Peyer's patch (tissue), 4 donors: ENCODE measurements around the gene CLCN1. TPM values are rescaled to one million over a fixed set of nuclear protein-coding genes. Genes with fewer than 3 reads are reported as not detected.

ENCODE experiments used
- DNase-seq, 3 donors: peaks; one replicate each; pipeline ENCODE4 v3.0.0-alpha.2; 2017 to 2019
- H3K27ac ChIP-seq, 4 donors: fragments of 200-600 bp; sonication (generic); one replicate each; pipeline ENCODE4 v1.5.1; 2016 to 2019
- H3K27me3 ChIP-seq, 2 donors: fragments of 200-600 bp; sonication (generic); one replicate each; pipeline ENCODE4 v1.5.1; 2019
- H3K36me3 ChIP-seq, 3 donors: fragments of 200-600 bp; sonication (generic); one replicate each; pipeline ENCODE4 v1.5.1; 2016 to 2019
- H3K4me1 ChIP-seq, 4 donors: fragments of 200-600 bp; sonication (generic); one replicate each; pipeline ENCODE4 v1.5.1; 2016 to 2019
- H3K4me3 ChIP-seq, 4 donors: fragments of 200-600 bp; sonication (generic); 1 replicate in 3 of 4; 2 replicates in 1 of 4; pipeline ENCODE4 v1.5.1; 2016 to 2019; ENCODE audit warnings: mild to moderate bottlenecking in 1 of 4
- H3K9me3 ChIP-seq, 4 donors: fragments of 200-600 bp; sonication (generic); one replicate each; pipeline ENCODE4 v1.5.1; 2016 to 2019; ENCODE audit warnings: mild to moderate bottlenecking in 1 of 4
- CTCF ChIP-seq, 6 experiments: fragments of 450-650 bp in 4 of 6; fragments of 200-600 bp in 2 of 6; sonication (generic) in 1 of 6; IDR thresholded peaks; one replicate each; pipeline ENCODE4 v1.5.1; 2017 to 2019; ENCODE audit warnings: antibody characterized with exemption in 6 of 6, mild to moderate bottlenecking in 3 of 6, moderate library complexity in 1 of 6
- POLR2A ChIP-seq, 2 donors: fragments of 450-650 bp; IDR thresholded peaks; one replicate each; pipeline ENCODE4 v1.5.1; 2017; ENCODE audit warnings: antibody characterized with exemption in 2 of 2, mild to moderate bottlenecking in 2 of 2, moderate library complexity in 2 of 2
- total RNA-seq, 4 donors: library from RNA; depleted of rRNA; stranded (reverse); fragments of >200 nt; gene quantifications; one replicate each; pipeline ENCODE4 v1.1.0, GENCODE V29; 2016

CLCN1 gene
- total RNA-seq, 4 donors from 2014 or later, result 1.1 to 6.5 (median 2.5) TPM; not detected in 1

- no peaks in the 10 kb centered on the region for H3K36me3 ChIP-seq
- no peaks in the 10 kb centered on the region for H3K27me3 ChIP-seq
- H3K4me1 ChIP-seq, result peaks cover 3 to 20% (median 8%) of the 10 kb centered on the region in 4 donors
- no peak overlapping the region for H3K4me3 ChIP-seq
- TF ChIP-seq CTCF (IDR thresholded peaks at IDR 0.05) (no peak), POLR2A (IDR thresholded peaks at IDR 0.05) (no peak)
- no peak overlapping the region for H3K27ac ChIP-seq
- H3K9me3 ChIP-seq, result no peaks in the 10 kb centered on the region
- no peak for DNase-seq
These were observed 58.6 kb downstream of the CLCN1 start for GRCh38 chr7:143374561-143374960.

- Histone ChIP-seq H3K4me1 (peaks cover 0 to 16% (median 9%) of the 10 kb centered on the region in 4 donors), H3K27me3 (no peaks in the 10 kb centered on the region), H3K36me3 (no peaks in the 10 kb centered on the region), H3K9me3 (no peaks in the 10 kb centered on the region), H3K27ac (peak overlapping the region; percentile 5 to 68 (median 52)), H3K4me3 (no peak overlapping the region)
- TF ChIP-seq CTCF (IDR thresholded peaks at IDR 0.05) (no peak), POLR2A (IDR thresholded peaks at IDR 0.05) (no peak)
- DNase-seq, result peak in 1 of 3 donors; percentile 47
These were observed 59.6 kb downstream of the CLCN1 start for GRCh38 chr7:143375298-143376034.

GRCh38 chr7:143376396-143376795 lies 60.5 kb downstream of the CLCN1 start:
- H3K4me1 ChIP-seq, result peaks cover 0 to 15% (median 8%) of the 10 kb centered on the region in 4 donors
- TF ChIP-seq POLR2A (IDR thresholded peaks at IDR 0.05) (no peak), CTCF (IDR thresholded peaks at IDR 0.05) (no peak)
- H3K4me3 ChIP-seq, result no peak overlapping the region
- no peak for DNase-seq
- no peaks in the 10 kb centered on the region for H3K36me3 ChIP-seq
- H3K27me3 ChIP-seq, result no peaks in the 10 kb centered on the region
- H3K9me3 ChIP-seq, result no peaks in the 10 kb centered on the region
- H3K27ac ChIP-seq, result no peak overlapping the region

GRCh38 chr7:143379611-143380259 lies 63.8 kb downstream of the CLCN1 start:
- TF ChIP-seq POLR2A (IDR thresholded peaks at IDR 0.05) (no peak), CTCF (IDR thresholded peaks at IDR 0.05) (no peak)
- DNase-seq, result no peak
- H3K4me1 ChIP-seq, result peaks cover 0 to 37% (median 25%) of the 10 kb centered on the region in 4 donors
- H3K4me3 ChIP-seq, result peak overlapping the region; percentile 77 to 100 (median 87)
- no peaks in the 10 kb centered on the region for H3K27me3 ChIP-seq
- H3K36me3 ChIP-seq, result no peaks in the 10 kb centered on the region
- no peaks in the 10 kb centered on the region for H3K9me3 ChIP-seq
- peak overlapping the region; percentile 58 to 99 (median 99) for H3K27ac ChIP-seq

GRCh38 chr7:143380260-143380645 lies 64.3 kb downstream of the CLCN1 start:
- H3K9me3 ChIP-seq, result no peaks in the 10 kb centered on the region
- H3K4me3 ChIP-seq, result peak overlapping the region; percentile 77 to 100 (median 87)
- TF ChIP-seq CTCF (IDR thresholded peaks at IDR 0.05) (peak; percentile 87 to 96 (median 91)), POLR2A (IDR thresholded peaks at IDR 0.05) (no peak)
- H3K4me1 ChIP-seq, result peaks cover 0 to 42% (median 25%) of the 10 kb centered on the region in 4 donors
- DNase-seq, result peak; percentile 86 to 95 (median 94)
- H3K27me3 ChIP-seq, result no peaks in the 10 kb centered on the region
- H3K27ac ChIP-seq, result peak overlapping the region; percentile 94 to 99 (median 99)
- H3K36me3 ChIP-seq, result no peaks in the 10 kb centered on the region
